ENCODE results near the gene UBAC2.
A peak's percentile ranks its signal among the peaks of the same experiment; 100 is the strongest.

UBAC2 gene

GRCh38 chr13:99310382-99311031, 109.9 kb downstream of the UBAC2 start:
- DNase-seq (ENCODE audit: insufficient read length) (no peak), FAIRE-seq (no peak)
- TF ChIP-seq POLR2A (IDR thresholded peaks at IDR 0.05; ENCODE audit: low read depth, low read length) (no peak), POLR2AphosphoS5 (IDR thresholded peaks at IDR 0.05; ENCODE audit: low read depth, low read length) (no peak), TAF1 (IDR thresholded peaks at IDR 0.05; ENCODE audit: borderline replicate concordance, low read depth, low read length) (no peak)

GRCh38 chr13:99311137-99311536, 110.5 kb downstream of the UBAC2 start:
- peak; percentile 33 for FAIRE-seq
- TF ChIP-seq TAF1 (IDR thresholded peaks at IDR 0.05; ENCODE audit: borderline replicate concordance, low read depth, low read length) (no peak), POLR2A (IDR thresholded peaks at IDR 0.05; ENCODE audit: low read depth, low read length) (no peak), POLR2AphosphoS5 (IDR thresholded peaks at IDR 0.05; ENCODE audit: low read depth, low read length) (no peak)
- DNase-seq (ENCODE audit: insufficient read length): no peak

GRCh38 chr13:99311748-99312492, 111.3 kb downstream of the UBAC2 start:
- FAIRE-seq (no peak), DNase-seq (ENCODE audit: insufficient read length) (no peak)
- TF ChIP-seq TAF1 (IDR thresholded peaks at IDR 0.05; ENCODE audit: borderline replicate concordance, low read depth, low read length) (no peak), POLR2A (IDR thresholded peaks at IDR 0.05; ENCODE audit: low read depth, low read length) (no peak), POLR2AphosphoS5 (IDR thresholded peaks at IDR 0.05; ENCODE audit: low read depth, low read length) (no peak)

GRCh38 chr13:99312493-99312883, 111.8 kb downstream of the UBAC2 start:
- FAIRE-seq (no peak), DNase-seq (ENCODE audit: insufficient read length) (no peak)

GRCh38 chr13:99313501-99313900, 112.8 kb downstream of the UBAC2 start:
- DNase-seq (ENCODE audit: insufficient read length): no peak
- TF ChIP-seq TAF1 (IDR thresholded peaks at IDR 0.05; ENCODE audit: borderline replicate concordance, low read depth, low read length) (no peak), POLR2A (IDR thresholded peaks at IDR 0.05; ENCODE audit: low read depth, low read length) (no peak), POLR2AphosphoS5 (IDR thresholded peaks at IDR 0.05; ENCODE audit: low read depth, low read length) (no peak)
- no peak for FAIRE-seq

More at GRCh38 chr13:99312493-99312883, 111.8 kb downstream of the UBAC2 start:
- TF ChIP-seq TAF1 (IDR thresholded peaks at IDR 0.05; ENCODE audit: borderline replicate concordance, low read depth, low read length): no peak
- TF ChIP-seq POLR2AphosphoS5 (IDR thresholded peaks at IDR 0.05; ENCODE audit: low read depth, low read length): no peak
- no peak for TF ChIP-seq POLR2A (IDR thresholded peaks at IDR 0.05; ENCODE audit: low read depth, low read length)

- FAIRE-seq: no peak
- DNase-seq (ENCODE audit: insufficient read length): no peak
- TF ChIP-seq TAF1 (IDR thresholded peaks at IDR 0.05; ENCODE audit: borderline replicate concordance, low read depth, low read length) (no peak), POLR2A (IDR thresholded peaks at IDR 0.05; ENCODE audit: low read depth, low read length) (no peak), POLR2AphosphoS5 (IDR thresholded peaks at IDR 0.05; ENCODE audit: low read depth, low read length) (no peak)
These were observed 113.3 kb downstream of the UBAC2 start for GRCh38 chr13:99313941-99314340.

GRCh38 chr13:99314640-99315176, 114.1 kb downstream of the UBAC2 start:
- no peak for TF ChIP-seq POLR2A (IDR thresholded peaks at IDR 0.05; ENCODE audit: low read depth, low read length)
- TF ChIP-seq TAF1 (IDR thresholded peaks at IDR 0.05; ENCODE audit: borderline replicate concordance, low read depth, low read length): no peak
- TF ChIP-seq POLR2AphosphoS5 (IDR thresholded peaks at IDR 0.05; ENCODE audit: low read depth, low read length): no peak

GRCh38 chr13:99315186-99315585, 114.5 kb downstream of the UBAC2 start:
- TF ChIP-seq POLR2A (IDR thresholded peaks at IDR 0.05; ENCODE audit: low read depth, low read length) (no peak), POLR2AphosphoS5 (IDR thresholded peaks at IDR 0.05; ENCODE audit: low read depth, low read length) (no peak), TAF1 (IDR thresholded peaks at IDR 0.05; ENCODE audit: borderline replicate concordance, low read depth, low read length) (no peak)
- DNase-seq (ENCODE audit: insufficient read length) (no peak), FAIRE-seq (no peak)

More at GRCh38 chr13:99314640-99315176, 114.1 kb downstream of the UBAC2 start:
- FAIRE-seq: no peak
- DNase-seq (ENCODE audit: insufficient read length): no peak

- FAIRE-seq (no peak), DNase-seq (ENCODE audit: insufficient read length) (no peak)
- TF ChIP-seq POLR2AphosphoS5 (IDR thresholded peaks at IDR 0.05; ENCODE audit: low read depth, low read length): no peak
- TF ChIP-seq POLR2A (IDR thresholded peaks at IDR 0.05; ENCODE audit: low read depth, low read length): no peak
- TF ChIP-seq TAF1 (IDR thresholded peaks at IDR 0.05; ENCODE audit: borderline replicate concordance, low read depth, low read length): no peak
These were observed 115.6 kb downstream of the UBAC2 start for GRCh38 chr13:99316224-99316623.

GRCh38 chr13:99316657-99317256, 116.1 kb downstream of the UBAC2 start:
- TF ChIP-seq POLR2AphosphoS5 (IDR thresholded peaks at IDR 0.05; ENCODE audit: low read depth, low read length) (no peak), TAF1 (IDR thresholded peaks at IDR 0.05; ENCODE audit: borderline replicate concordance, low read depth, low read length) (no peak), POLR2A (IDR thresholded peaks at IDR 0.05; ENCODE audit: low read depth, low read length) (no peak)
- no peak for FAIRE-seq
- no peak for DNase-seq (ENCODE audit: insufficient read length)

- DNase-seq (ENCODE audit: insufficient read length): no peak
- no peak for FAIRE-seq
These were observed 120.2 kb downstream of the UBAC2 start for GRCh38 chr13:99320693-99321481.

More at GRCh38 chr13:99320693-99321481, 120.2 kb downstream of the UBAC2 start:
- TF ChIP-seq TAF1 (IDR thresholded peaks at IDR 0.05; ENCODE audit: borderline replicate concordance, low read depth, low read length) (no peak), POLR2A (IDR thresholded peaks at IDR 0.05; ENCODE audit: low read depth, low read length) (no peak), POLR2AphosphoS5 (IDR thresholded peaks at IDR 0.05; ENCODE audit: low read depth, low read length) (no peak)
